HG02981 (cell line): ENCODE data around the gene GUCD1.

ENCODE experiments used
- ATAC-seq: cut with Tn5 transposase; IDR thresholded peaks from one replicate; pipeline ENCODE4 v1.9.1; 2021; ENCODE audit warnings: mild to moderate bottlenecking, moderate library complexity; ENCODE audit not compliant: unreplicated experiment

Gene GUCD1

GRCh38 chr22:24504956-24505736 is 49.8 kb downstream of the GUCD1 start:
- ATAC-seq, result no peak

- ATAC-seq, result no peak
These were observed 50.4 kb downstream of the GUCD1 start for GRCh38 chr22:24504540-24504939.

GRCh38 chr22:24503843-24504338 is 51.0 kb downstream of the GUCD1 start:
- no peak for ATAC-seq

GRCh38 chr22:24503137-24503842 is 51.6 kb downstream of the GUCD1 start:
- ATAC-seq, result no peak

GRCh38 chr22:24502541-24502940 is 52.4 kb downstream of the GUCD1 start:
- no peak for ATAC-seq

GRCh38 chr22:24502034-24502433 is 52.9 kb downstream of the GUCD1 start:
- no peak for ATAC-seq

- ATAC-seq, result no peak
These were observed 53.5 kb downstream of the GUCD1 start for GRCh38 chr22:24501301-24502005.

- ATAC-seq, result no peak
These were observed 54.6 kb downstream of the GUCD1 start for GRCh38 chr22:24500277-24500820.

GRCh38 chr22:24499706-24500276 is 55.1 kb downstream of the GUCD1 start:
- no peak for ATAC-seq

GRCh38 chr22:24498824-24499223 is 56.1 kb downstream of the GUCD1 start:
- no peak for ATAC-seq

- no peak for ATAC-seq
These were observed 57.1 kb downstream of the GUCD1 start for GRCh38 chr22:24497841-24498258.

GRCh38 chr22:24496661-24497060 is 58.3 kb downstream of the GUCD1 start:
- ATAC-seq, result no peak

- ATAC-seq, result no peak
These were observed 58.7 kb downstream of the GUCD1 start for GRCh38 chr22:24496234-24496633.

GRCh38 chr22:24495365-24495675 is 59.6 kb downstream of the GUCD1 start:
- ATAC-seq, result no peak

- ATAC-seq, result no peak
These were observed 60.2 kb downstream of the GUCD1 start, which contains the start of gene UPB1 for GRCh38 chr22:24494528-24495364. Gene UPB1, plus strand, starts transcription at chr22:24495332. Its CDS starts 72 bp downstream, at chr22:24495404.

- ATAC-seq, result no peak
These were observed 60.8 kb downstream of the GUCD1 start for GRCh38 chr22:24494167-24494527.

GRCh38 chr22:24492391-24492790 is 62.5 kb downstream of the GUCD1 start:
- no peak for ATAC-seq
